ENCODE data around the gene FAM81B. TPM values are rescaled to one million over a fixed set of nuclear protein-coding genes. Genes with fewer than 3 reads are reported as not detected.

FAM81B gene
- total and polyA plus RNA-seq, 2 of the 4 experiments (the other 2 are of a cell fraction), result not detected

- DNase-seq (no peak), ATAC-seq (ENCODE audit: low read depth) (no peak)
- Histone ChIP-seq H3K4me3 (ENCODE audit: insufficient read depth, low read depth, low read length) (no peak overlapping the region), H2AK9ac (replicated peaks; ENCODE audit: low read depth, low read length, poor library complexity) (no peak overlapping the region), H3K18ac (ENCODE audit: low read depth, low read length) (no peak overlapping the region), H4K20me1 (ENCODE audit: insufficient read depth, low read length) (no peaks in the 10 kb centered on the region), H2BK5ac (ENCODE audit: low read depth, low read length, poor library complexity, severe bottlenecking) (no peak overlapping the region), H3K27ac (ENCODE audit: insufficient read depth, low read length) (no peak overlapping the region), H4K8ac (ENCODE audit: low read depth in 2 of 2, low read length in 2 of 2) (no peak overlapping the region), H3K14ac (replicated peaks; ENCODE audit: low read depth, low read length) (no peak overlapping the region), H3K23ac (ENCODE audit: low read depth, low read length) (no peak overlapping the region), H3K4ac (ENCODE audit: low read depth, low read length) (no peak overlapping the region), H3K9me1 (ENCODE audit: insufficient read depth, low read length) (no peaks in the 10 kb centered on the region), H3K9me3 (ENCODE audit: control insufficient read depth, insufficient read depth, low read length) (no peaks in the 10 kb centered on the region), H3K4me2 (ENCODE audit: low read depth, low read length) (no peak overlapping the region), H4K91ac (ENCODE audit: insufficient read depth, low read depth, low read length) (no peak overlapping the region), H3K56ac (ENCODE audit: extremely low read depth, insufficient read depth, low read length) (no peak overlapping the region), H2AFZ (replicated peaks; ENCODE audit: low read length, poor library complexity) (no peak overlapping the region), H3K4me1 (ENCODE audit: control insufficient read depth, insufficient read depth, low read length) (no peaks in the 10 kb centered on the region), H3K9ac (ENCODE audit: low read depth, low read length) (no peak overlapping the region), H4K5ac (ENCODE audit: low read depth, low read length) (no peak overlapping the region), H2BK120ac (ENCODE audit: low read depth, low read length) (no peak overlapping the region), H2BK20ac (ENCODE audit: low read depth, low read length) (no peak overlapping the region), H2BK15ac (ENCODE audit: low read depth, low read length) (no peak overlapping the region), H3K79me1 (ENCODE audit: low read depth in 1 of 2, low read length in 2 of 2) (no peaks in the 10 kb centered on the region), H2AK5ac (ENCODE audit: low read depth, low read length) (no peak overlapping the region), H3K36me3 (ENCODE audit: control insufficient read depth, insufficient read depth, low read length) (no peaks in the 10 kb centered on the region), H3K27me3 (ENCODE audit: control insufficient read depth, insufficient read depth, low read length) (no peaks in the 10 kb centered on the region)
- in situ Hi-C loops (cut with MboI; ENCODE audit: low sequenced_read_pairs) (no loop called here), intact Hi-C loops (cut with micrococcal nuclease) (no loop called here), dilution Hi-C loops (cut with HindIII; ENCODE audit: low sequenced_read_pairs, unreplicated experiment) (no loop called here)
- ChIA-PET CTCF (no interaction called here), POLR2A (ENCODE audit: unreplicated experiment) (no interaction called here)
- TF ChIP-seq RCOR1 (IDR thresholded peaks at IDR 0.05; ENCODE audit: insufficient replicate concordance, low read length), result no peak
- TF ChIP-seq BHLHE40 (IDR thresholded peaks at IDR 0.05; ENCODE audit: low read depth, low read length), result no peak
- TF ChIP-seq, protein P1, sequence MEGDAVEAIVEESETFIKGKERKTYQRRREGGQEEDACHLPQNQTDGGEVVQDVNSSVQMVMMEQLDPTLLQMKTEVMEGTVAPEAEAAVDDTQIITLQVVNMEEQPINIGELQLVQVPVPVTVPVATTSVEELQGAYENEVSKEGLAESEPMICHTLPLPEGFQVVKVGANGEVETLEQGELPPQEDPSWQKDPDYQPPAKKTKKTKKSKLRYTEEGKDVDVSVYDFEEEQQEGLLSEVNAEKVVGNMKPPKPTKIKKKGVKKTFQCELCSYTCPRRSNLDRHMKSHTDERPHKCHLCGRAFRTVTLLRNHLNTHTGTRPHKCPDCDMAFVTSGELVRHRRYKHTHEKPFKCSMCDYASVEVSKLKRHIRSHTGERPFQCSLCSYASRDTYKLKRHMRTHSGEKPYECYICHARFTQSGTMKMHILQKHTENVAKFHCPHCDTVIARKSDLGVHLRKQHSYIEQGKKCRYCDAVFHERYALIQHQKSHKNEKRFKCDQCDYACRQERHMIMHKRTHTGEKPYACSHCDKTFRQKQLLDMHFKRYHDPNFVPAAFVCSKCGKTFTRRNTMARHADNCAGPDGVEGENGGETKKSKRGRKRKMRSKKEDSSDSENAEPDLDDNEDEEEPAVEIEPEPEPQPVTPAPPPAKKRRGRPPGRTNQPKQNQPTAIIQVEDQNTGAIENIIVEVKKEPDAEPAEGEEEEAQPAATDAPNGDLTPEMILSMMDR (conservative IDR thresholded peaks at IDR 0.05; ENCODE audit: low read depth, low read length), result no peak
- no peak for TF ChIP-seq MAFK (IDR thresholded peaks at IDR 0.05; ENCODE audit: low read depth, low read length)
- TF ChIP-seq CHD1 (IDR thresholded peaks at IDR 0.05; ENCODE audit: low read depth, low read length), result no peak
- TF ChIP-seq RAD21 (IDR thresholded peaks at IDR 0.05; ENCODE audit: low read length), result no peak
- TF ChIP-seq RFX5 (IDR thresholded peaks at IDR 0.05; ENCODE audit: low read depth, low read length), result no peak
- no peak for TF ChIP-seq MXI1 (IDR thresholded peaks at IDR 0.05; ENCODE audit: borderline replicate concordance, low read depth, low read length)
- TF ChIP-seq POLR2A (IDR thresholded peaks at IDR 0.05; ENCODE audit: low read depth, low read length), result no peak
- TF ChIP-seq SMC3 (IDR thresholded peaks at IDR 0.05; ENCODE audit: low read depth, low read length), result no peak
- no peak for TF ChIP-seq MAZ (IDR thresholded peaks at IDR 0.05; ENCODE audit: borderline replicate concordance, low read depth, low read length)
- no peak for TF ChIP-seq NFE2L2 (IDR thresholded peaks at IDR 0.05; ENCODE audit: low read depth, low read length)
- BruUV-seq (replicated peaks), result no TSS peak
- WGBS, 2 experiments (ENCODE audit: extremely low coverage in 2 of 2, insufficient read length in 1 of 2), result no CpG with 5 or more reads among the region's 2 CpGs
These were observed 32.8 kb upstream of the FAM81B start for GRCh38 chr5:95358320-95358719.

Data from IMR-90 (cell line).